Measurements from ENCODE around the gene INVS. TPM values are rescaled to one million over a fixed set of nuclear protein-coding genes. Genes with fewer than 3 reads are reported as not detected.

Gene INVS
- total RNA-seq, 4 donors from 2014 or later = 8.2 to 59.2 (median 26.0) TPM

- H3K9me3 ChIP-seq = no peaks in the 10 kb centered on the region
- H3K4me3 ChIP-seq = peak overlapping the region; percentile 62 to 80
- intact Hi-C loops (cut with DNase I; ENCODE audit: low total_unique reads) = no loop called here
- no peaks in the 10 kb centered on the region for H3K27me3 ChIP-seq
- H3K36me3 ChIP-seq = no peaks in the 10 kb centered on the region
- H3K27ac ChIP-seq = peak overlapping the region; percentile 84 to 94
- peak; percentile 17 to 30 for DNase-seq
- H3K4me1 ChIP-seq = peaks cover 5 to 8% of the 10 kb centered on the region in 2 donors
- TF ChIP-seq CTCF (IDR thresholded peaks at IDR 0.05) (no peak), POLR2A (IDR thresholded peaks at IDR 0.05) (no peak)
Observed at GRCh38 chr9:100098046-100098886, 777 bp upstream of the INVS start.

GRCh38 chr9:100099722-100100042, 639 bp downstream of the INVS start:
- Histone ChIP-seq H3K27ac (peak overlapping the region; percentile 84 to 94), H3K36me3 (no peaks in the 10 kb centered on the region), H3K4me1 (peaks cover 5 to 8% of the 10 kb centered on the region in 2 donors), H3K9me3 (no peaks in the 10 kb centered on the region), H3K27me3 (no peaks in the 10 kb centered on the region), H3K4me3 (peak overlapping the region; percentile 62 to 80)
- DNase-seq = peak in 1 of 2 donors; percentile 27
- intact Hi-C loops (cut with DNase I; ENCODE audit: low total_unique reads) = no loop called here
- TF ChIP-seq CTCF (IDR thresholded peaks at IDR 0.05) (no peak), POLR2A (IDR thresholded peaks at IDR 0.05) (no peak)

- Histone ChIP-seq H3K27me3 (no peaks in the 10 kb centered on the region), H3K4me1 (peaks cover 5 to 8% of the 10 kb centered on the region in 2 donors), H3K27ac (peak overlapping the region; percentile 84 to 94), H3K4me3 (peak overlapping the region; percentile 62 to 80), H3K36me3 (no peaks in the 10 kb centered on the region), H3K9me3 (no peaks in the 10 kb centered on the region)
- no peak for DNase-seq
- TF ChIP-seq CTCF (IDR thresholded peaks at IDR 0.05) (no peak), POLR2A (IDR thresholded peaks at IDR 0.05) (no peak)
- intact Hi-C loops (cut with DNase I; ENCODE audit: low total_unique reads) = no loop called here
Observed at GRCh38 chr9:100100146-100100667, 1.2 kb downstream of the INVS start.

- peaks cover 5 to 8% of the 10 kb centered on the region in 2 donors for H3K4me1 ChIP-seq
- H3K27me3 ChIP-seq = no peaks in the 10 kb centered on the region
- no peak for TF ChIP-seq POLR2A (IDR thresholded peaks at IDR 0.05)
- no peak for DNase-seq
- H3K36me3 ChIP-seq = no peaks in the 10 kb centered on the region
- H3K9me3 ChIP-seq = no peaks in the 10 kb centered on the region
- no peak overlapping the region for H3K27ac ChIP-seq
- intact Hi-C loops (cut with DNase I; ENCODE audit: low total_unique reads) = no loop called here
- H3K4me3 ChIP-seq = no peak overlapping the region
Observed at GRCh38 chr9:100101608-100102007, 2.6 kb downstream of the INVS start.

- no peak overlapping the region for H3K4me3 ChIP-seq
- H3K36me3 ChIP-seq = no peaks in the 10 kb centered on the region
Observed at GRCh38 chr9:100104314-100104713, 5.3 kb downstream of the INVS start.

More at GRCh38 chr9:100104314-100104713, 5.3 kb downstream of the INVS start:
- Histone ChIP-seq H3K4me1 (peaks cover 5 to 8% of the 10 kb centered on the region in 2 donors), H3K27me3 (no peaks in the 10 kb centered on the region), H3K27ac (no peak overlapping the region), H3K9me3 (no peaks in the 10 kb centered on the region)
- TF ChIP-seq CTCF (IDR thresholded peaks at IDR 0.05) (no peak), POLR2A (IDR thresholded peaks at IDR 0.05) (no peak)
- DNase-seq = no peak
- intact Hi-C loops (cut with DNase I; ENCODE audit: low total_unique reads) = no loop called here

All from uterus (tissue), 4 donors.